GM21447 (cell line): ENCODE data around the gene PCDHB8.
"Not testable (repeated sequence)": the region's sequence is repeated elsewhere in the genome, so short reads cannot be mapped to it uniquely, and the experiment has no call there.

Experiments
- ATAC-seq: cut with Tn5 transposase; IDR thresholded peaks from one replicate; pipeline ENCODE4 v1.9.1; 2021; ENCODE audit not compliant: unreplicated experiment

The PCDHB8 gene

DNA sequence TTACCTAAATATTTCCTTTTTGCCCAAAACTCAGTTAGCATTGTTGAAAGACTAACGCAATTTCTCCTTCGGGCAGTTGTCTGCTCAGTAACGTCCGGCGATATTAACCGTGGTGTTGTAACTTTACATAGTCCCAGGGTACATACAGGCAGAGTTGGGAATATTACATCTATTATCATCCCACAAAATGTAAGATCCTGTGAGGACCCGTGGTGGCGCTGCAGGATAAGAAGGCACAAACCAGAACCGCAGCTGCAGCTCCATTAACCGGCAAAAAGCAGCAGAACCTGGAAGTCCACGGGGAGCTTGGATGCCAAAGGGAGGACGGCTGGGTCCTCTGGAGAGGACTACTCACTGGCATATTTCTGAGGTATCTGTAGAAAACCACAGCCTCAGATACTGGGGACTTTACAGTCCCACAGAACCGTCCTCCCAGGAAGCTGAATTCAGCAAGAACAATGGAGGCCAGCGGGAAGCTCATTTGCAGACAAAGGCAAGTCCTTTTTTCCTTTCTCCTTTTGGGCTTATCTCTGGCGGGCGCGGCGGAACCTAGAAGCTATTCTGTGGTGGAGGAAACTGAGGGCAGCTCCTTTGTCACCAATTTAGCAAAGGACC lies at the start of gene PCDHB8:
Gene PCDHB8 (plus strand): TSS at position 214 of the 615 bp plus-strand sequence. CDS start 245 bp downstream, at position 459.
- ATAC-seq = not testable (repeated sequence)

DNA sequence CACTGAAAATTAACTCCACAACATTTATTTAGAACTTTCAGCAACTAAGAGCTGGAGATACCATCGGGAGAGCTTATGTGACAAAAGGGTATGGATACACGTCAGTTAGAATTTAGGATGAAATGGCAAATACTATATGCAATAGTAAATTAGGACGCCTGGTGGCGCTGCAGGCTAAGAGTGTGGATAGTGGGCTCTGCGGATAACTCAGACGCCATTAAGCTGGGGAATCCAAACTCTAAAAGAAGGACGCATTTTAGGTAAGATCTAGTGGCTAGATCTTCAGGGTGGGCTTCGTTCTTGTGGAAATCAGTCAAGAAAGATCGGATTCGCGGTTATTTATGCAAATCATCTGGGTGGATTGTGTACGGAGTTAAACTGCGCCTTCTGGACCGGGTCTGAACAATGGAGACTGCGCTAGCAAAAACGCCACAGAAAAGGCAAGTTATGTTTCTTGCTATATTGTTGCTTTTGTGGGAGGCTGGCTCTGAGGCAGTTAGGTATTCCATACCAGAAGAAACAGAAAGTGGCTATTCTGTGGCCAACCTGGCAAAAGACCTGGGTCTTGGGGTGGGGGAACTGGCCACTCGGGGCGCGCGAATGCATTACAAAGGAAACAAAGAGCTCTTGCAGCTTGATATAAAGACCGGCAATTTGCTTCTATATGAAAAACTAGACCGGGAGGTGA lies 42.4 kb upstream of the PCDHB8 start, which contains the start of gene PCDHB5:
Gene PCDHB5 (plus strand): TSS at position 177 of the 688 bp plus-strand sequence. CDS start 229 bp downstream, at position 406.
- ATAC-seq = no peak

DNA sequence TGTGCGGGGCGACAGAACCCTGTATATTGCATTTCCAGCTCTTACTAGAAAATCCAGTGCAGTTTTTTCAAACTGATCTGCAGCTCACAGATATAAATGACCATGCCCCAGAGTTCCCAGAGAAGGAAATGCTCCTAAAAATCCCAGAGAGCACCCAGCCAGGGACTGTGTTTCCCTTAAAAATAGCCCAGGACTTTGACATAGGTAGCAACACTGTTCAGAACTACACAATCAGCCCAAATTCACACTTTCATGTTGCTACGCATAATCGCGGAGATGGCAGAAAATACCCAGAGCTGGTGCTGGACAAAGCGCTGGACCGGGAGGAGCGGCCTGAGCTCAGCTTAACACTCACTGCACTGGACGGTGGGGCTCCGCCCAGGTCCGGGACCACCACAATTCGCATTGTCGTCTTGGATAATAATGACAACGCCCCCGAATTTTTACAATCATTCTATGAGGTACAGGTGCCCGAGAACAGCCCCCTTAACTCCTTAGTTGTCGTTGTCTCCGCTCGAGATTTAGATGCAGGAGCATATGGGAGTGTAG lies 41.8 kb upstream of the PCDHB8 start:
- no peak for ATAC-seq

DNA sequence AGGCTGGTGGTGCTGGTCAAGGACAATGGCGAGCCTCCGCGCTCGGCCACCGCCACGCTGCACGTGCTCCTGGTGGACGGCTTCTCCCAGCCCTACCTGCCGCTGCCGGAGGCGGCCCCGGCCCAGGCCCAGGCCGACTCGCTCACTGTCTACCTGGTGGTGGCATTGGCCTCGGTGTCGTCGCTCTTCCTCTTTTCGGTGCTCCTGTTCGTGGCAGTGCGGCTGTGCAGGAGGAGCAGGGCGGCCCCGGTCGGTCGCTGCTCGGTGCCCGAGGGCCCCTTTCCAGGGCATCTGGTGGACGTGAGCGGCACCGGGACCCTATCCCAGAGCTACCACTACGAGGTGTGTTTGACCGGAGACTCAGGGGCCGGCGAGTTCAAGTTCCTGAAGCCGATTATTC lies 40.2 kb upstream of the PCDHB8 start:
- not testable (repeated sequence) for ATAC-seq

DNA sequence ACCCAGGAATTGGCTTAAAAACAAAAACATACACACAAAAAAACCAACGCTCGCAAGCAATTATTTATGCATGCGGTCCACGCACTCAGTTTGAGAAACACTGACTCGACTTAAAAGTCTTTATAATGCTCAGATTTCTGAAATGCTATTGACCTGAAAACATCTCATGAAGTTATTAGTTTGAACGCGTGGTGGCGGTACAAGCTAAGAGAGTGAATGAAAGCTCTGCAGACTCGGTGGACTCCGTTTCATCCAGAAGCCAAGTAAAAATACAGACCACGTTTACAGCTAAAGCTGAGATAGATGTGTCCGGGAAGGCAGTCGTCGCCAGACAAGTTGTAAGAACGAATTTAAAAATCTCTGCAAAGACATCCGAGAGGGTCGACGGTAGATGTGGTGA lies 27.8 kb upstream of the PCDHB8 start, which contains the start of gene PCDHB6:
Gene PCDHB6 (plus strand): TSS at position 246 of the 400 bp plus-strand sequence. CDS start 201 bp downstream, outside the sequence.
- no peak for ATAC-seq

DNA sequence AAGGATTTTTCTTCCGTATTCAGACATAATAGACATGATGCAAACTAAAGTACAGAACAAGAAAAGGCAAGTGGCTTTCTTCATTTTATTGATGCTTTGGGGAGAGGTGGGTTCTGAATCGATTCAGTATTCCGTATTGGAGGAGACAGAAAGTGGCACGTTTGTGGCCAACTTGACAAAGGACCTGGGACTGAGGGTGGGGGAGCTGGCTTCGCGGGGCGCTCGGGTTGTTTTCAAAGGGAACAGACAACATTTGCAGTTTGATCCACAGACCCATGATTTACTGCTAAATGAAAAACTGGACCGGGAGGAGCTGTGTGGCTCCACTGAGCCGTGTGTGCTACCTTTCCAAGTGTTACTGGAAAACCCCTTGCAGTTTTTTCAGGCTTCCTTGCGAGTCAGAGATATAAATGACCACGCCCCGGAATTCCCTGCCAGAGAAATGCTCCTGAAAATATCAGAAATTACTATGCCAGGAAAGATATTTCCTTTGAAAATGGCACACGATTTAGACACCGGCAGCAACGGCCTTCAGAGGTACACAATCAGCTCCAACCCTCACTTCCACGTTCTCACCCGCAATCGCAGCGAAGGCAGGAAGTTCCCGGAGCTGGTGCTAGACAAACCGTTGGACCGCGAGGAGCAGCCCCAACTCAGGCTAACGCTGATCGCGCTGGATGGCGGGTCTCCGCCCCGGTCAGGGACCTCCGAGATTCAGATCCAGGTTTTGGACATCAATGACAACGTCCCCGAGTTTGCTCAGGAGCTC lies 27.2 kb upstream of the PCDHB8 start:
- no peak for ATAC-seq

DNA sequence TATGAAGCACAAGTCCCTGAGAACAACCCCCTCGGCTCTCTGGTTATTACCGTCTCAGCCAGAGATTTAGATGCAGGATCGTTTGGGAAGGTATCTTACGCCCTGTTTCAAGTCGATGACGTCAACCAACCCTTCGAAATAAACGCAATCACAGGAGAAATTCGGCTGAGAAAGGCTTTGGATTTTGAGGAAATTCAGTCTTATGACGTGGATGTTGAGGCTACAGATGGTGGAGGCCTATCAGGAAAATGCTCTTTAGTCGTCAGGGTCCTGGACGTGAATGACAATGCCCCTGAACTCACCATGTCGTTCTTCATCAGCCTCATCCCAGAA lies 26.6 kb upstream of the PCDHB8 start:
- ATAC-seq = no peak

DNA sequence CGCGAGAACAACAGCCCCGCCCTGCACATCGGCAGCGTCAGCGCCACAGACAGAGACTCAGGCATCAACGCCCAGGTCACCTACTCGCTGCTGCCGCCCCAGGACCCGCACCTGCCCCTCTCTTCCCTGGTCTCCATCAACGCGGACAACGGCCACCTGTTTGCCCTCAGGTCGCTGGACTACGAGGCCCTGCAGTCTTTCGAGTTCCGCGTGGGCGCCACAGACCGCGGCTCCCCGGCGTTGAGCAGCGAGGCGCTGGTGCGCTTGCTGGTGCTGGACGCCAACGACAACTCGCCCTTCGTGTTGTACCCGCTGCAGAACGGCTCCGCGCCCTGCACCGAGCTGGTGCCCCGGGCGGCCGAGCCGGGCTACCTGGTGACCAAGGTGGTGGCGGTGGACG lies 26.0 kb upstream of the PCDHB8 start:
- not testable (repeated sequence) for ATAC-seq

DNA sequence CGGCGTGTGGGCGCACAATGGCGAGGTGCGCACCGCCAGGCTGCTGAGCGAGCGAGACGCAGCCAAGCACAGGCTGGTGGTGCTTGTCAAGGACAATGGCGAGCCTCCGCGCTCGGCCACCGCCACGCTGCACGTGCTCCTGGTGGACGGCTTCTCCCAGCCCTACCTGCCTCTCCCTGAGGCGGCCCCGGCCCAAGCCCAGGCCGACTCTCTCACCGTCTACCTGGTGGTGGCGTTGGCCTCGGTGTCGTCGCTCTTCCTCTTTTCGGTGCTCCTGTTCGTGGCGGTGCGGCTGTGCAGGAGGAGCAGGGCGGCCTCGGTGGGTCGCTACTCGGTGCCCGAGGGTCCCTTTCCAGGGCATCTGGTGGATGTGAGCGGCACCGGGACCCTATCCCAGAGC lies 25.5 kb upstream of the PCDHB8 start:
- not testable (repeated sequence) for ATAC-seq

DNA sequence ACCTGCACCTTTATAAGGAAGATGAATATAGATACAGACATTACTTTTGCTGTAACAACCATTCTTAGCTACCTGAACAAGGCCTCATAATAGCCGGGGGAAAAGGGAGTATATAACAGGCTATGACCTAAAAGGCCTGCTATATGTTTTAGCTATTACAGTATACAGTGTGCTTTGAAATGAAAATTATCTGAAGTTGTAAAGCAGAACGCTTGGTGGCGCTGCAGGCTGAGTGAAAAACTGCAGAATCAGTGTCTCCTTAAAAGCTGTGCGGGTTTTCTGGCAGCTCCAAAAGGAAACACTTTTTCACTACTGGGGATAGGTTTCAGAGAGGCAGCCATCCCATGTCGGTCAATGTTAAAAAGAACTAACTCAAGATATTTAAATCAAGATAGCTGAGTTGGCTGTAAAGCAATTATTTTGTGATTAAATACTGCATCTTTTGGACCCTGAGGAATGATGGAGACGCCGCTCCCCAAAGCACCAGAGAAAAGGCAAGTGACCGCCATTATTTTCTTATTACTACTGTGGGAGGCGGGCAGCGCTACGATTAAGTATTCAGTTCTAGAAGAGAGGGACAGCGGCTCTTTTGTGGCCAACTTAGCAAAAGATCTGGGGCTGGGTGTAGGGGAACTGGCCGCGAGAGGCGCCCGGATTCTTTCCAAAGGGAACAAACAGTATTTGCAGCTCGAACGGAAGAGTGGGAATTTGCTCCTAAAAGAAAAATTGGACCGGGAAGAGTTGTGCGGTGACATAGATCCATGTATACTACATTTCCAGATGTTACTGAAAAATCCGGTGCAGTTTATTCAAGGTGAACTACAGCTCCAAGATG lies 21.8 kb upstream of the PCDHB8 start:
- no peak for ATAC-seq

DNA sequence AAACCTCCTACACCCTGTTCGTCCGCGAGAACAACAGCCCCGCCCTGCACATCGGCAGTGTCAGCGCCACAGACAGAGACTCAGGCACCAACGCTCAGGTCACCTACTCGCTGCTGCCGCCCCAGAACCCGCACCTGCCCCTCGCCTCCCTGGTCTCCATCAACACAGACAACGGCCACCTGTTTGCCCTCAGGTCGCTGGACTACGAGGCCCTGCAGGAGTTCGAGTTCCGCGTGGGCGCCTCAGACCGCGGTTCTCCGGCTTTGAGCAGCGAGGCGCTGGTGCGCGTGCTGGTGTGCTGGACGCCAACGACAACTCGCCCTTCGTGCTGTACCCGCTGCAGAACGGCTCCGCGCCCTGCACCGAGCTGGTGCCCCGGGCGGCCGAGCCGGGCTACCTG lies 20.2 kb upstream of the PCDHB8 start:
- not testable (repeated sequence) for ATAC-seq

DNA sequence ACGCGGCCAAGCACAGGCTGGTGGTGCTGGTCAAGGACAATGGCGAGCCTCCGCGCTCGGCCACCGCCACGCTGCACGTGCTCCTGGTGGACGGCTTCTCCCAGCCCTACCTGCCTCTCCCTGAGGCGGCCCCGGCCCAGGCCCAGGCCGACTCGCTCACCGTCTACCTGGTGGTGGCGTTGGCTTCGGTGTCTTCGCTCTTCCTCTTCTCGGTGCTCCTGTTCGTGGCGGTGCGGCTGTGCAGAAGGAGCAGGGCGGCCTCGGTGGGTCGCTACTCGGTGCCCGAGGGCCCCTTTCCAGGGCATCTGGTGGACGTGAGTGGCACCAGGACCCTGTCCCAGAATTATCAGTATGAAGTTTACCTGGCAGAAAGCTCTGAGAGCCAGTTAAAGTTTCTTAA lies 19.7 kb upstream of the PCDHB8 start:
- ATAC-seq = not testable (repeated sequence)

DNA sequence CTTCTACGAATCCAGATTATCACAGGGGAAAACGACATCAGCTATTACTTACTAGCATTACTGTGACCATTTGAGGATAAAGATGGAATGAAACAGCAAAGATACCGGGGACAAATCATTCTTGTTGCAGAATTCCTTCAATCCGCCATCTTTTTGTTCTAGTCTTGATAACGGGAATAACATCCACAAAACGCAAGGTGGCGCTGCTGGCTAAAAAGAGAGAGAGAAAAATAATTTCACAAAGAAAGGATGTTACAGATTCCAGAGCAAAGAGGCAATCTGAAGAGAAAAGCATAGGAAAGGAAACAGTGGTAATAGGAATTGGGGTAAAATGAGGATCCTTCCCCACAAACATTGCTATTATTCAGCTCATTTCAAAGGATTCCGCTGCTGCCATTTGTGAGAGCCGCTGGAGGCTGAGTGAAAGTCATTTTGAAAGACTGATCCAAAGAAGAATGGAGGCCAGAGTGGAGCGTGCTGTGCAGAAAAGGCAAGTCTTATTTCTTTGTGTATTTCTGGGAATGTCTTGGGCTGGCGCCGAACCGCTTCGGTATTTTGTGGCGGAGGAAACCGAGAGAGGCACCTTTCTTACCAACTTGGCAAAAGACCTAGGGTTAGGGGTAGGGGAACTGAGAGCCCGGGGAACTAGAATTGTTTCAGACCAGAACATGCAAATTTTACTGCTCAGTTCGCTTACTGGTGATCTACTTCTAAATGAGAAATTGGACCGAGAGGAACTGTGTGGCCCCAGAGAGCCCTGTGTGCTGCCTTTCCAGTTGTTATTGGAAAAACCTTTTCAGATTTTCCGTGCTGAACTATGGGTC lies 5.0 kb upstream of the PCDHB8 start, which contains the start of gene PCDHB7:
Gene PCDHB7 (plus strand): TSS at position 264 of the 824 bp plus-strand sequence. CDS start 192 bp downstream, at position 456.
- ATAC-seq = no peak

DNA sequence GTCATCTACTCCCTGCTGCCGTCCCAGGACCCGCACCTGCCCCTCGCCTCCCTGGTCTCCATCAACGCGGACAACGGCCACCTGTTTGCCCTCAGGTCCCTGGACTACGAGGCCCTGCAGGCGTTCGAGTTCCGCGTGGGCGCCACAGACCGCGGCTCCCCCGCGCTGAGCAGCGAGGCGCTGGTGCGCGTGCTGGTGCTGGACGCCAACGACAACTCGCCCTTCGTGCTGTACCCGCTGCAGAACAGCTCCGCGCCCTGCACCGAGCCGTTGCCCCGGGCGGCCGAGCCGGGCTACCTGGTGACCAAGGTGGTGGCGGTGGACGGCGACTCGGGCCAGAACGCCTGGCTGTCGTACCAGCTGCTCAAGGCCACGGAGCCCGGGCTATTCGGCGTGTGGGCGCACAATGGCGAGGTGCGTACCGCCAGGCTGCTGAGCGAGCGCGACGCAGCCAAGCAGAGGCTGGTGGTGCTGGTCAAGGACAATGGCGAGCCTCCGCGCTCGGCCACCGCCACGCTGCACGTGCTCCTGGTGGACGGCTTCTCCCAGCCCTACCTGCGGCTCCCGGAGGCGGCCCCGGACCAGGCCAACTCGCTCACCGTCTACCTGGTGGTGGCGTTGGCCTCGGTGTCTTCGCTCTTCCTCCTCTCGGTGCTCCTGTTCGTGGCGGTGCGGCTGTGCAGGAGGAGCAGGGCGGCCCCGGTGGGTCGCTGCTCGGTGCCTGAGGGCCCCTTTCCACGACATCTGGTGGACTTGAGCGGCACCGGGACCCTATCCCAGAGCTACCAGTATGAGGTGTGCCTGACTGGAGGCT lies 3.1 kb upstream of the PCDHB8 start:
- ATAC-seq = not testable (repeated sequence)

DNA sequence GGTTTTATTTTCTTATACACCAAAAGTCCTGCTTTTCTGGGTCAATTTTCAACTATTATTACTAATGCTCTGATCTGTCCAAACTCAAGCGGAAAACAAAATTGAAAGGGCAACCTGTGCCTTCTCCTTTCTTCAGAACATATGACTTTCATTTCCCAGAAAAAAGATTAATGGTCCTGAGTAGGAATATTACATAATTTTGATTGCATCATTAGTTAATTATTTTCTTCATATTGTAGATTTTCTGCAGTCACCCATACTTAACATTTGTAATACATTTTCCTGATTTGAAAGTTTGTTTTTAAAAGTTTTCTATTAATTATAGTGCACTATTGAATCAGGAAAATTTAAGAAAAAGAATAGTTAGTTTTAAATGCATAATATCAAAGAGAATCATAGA lies 1.7 kb upstream of the PCDHB8 start:
- no peak for ATAC-seq

DNA sequence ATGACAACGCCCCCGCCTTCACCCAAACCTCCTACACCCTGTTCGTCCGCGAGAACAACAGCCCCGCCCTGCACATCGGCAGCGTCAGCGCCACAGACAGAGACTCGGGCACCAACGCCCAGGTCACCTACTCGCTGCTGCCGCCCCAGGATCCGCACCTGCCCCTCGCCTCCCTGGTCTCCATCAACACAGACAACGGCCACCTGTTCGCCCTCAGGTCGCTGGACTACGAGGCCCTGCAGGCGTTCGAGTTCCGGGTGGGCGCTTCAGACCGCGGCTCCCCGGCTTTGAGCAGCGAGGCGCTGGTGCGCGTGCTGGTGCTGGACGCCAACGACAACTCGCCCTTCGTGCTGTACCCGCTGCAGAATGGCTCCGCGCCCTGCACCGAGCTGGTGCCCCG lies 1.8 kb downstream of the PCDHB8 start:
- not testable (repeated sequence) for ATAC-seq

DNA sequence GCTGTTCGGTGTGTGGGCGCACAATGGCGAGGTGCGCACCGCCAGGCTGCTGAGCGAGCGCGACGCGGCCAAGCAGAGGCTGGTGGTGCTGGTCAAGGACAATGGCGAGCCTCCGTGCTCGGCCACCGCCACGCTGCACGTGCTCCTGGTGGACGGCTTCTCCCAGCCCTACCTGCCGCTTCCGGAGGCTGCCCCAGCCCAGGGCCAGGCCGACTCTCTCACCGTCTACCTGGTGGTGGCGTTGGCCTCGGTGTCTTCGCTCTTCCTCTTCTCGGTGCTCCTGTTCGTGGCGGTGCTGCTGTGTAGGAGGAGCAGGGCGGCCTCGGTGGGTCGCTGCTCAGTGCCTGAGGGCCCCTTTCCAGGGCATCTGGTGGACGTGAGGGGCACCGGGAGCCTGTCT lies 2.3 kb downstream of the PCDHB8 start:
- not testable (repeated sequence) for ATAC-seq

DNA sequence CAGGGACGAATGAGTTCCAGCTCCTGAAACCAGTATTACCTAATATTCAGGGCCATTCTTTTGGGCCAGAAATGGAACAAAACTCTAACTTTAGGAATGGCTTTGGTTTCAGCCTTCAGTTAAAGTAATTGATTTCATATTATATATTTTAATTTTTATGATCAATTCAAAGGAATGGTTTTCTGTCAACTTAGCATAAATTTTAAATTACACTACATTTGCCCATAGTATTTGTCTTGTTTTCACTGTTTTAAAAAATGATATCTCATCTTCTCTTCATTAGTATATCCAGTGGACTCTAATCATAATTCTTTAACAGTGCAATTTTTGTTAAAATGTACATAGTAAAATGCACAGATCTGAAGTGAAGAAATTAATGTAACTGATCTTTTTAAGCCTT lies 2.7 kb downstream of the PCDHB8 start:
- ATAC-seq = no peak

DNA sequence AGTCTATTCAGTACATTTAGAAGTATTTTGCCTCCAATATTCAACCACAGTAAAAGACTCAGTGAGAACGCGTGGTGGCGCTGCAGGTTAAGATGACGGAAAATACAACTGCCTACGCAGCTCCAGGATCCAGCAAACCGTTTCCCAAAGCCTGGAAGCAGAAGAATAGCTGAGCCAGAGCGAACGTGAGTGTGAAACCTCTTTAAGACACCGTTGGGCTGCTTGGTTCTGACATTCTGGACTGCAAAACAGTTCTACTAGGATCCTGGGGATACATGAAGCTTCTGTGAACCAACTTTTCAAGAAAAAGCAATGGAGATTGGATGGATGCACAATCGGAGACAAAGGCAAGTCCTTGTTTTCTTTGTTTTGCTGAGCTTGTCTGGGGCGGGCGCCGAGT lies 4.7 kb downstream of the PCDHB8 start, which contains the start of gene PCDHB16:
Gene PCDHB16 (plus strand): TSS at position 140 of the 400 bp plus-strand sequence. CDS start 173 bp downstream, at position 313.
- no peak for ATAC-seq
